Upper lobe of right lung (tissue), 1 donor: Measurements from ENCODE around the gene TAF13. TPM values are rescaled to one million over a fixed set of nuclear protein-coding genes. Genes with fewer than 3 reads are reported as not detected.
"Not testable (repeated sequence)": the region's sequence is repeated elsewhere in the genome, so short reads cannot be mapped to it uniquely, and the experiment has no call there.

Experiments
- ATAC-seq: fragments of 200-7000 bp; cut with Tn5 transposase; one replicate; pipeline ENCODE4 v1.9.1; 2020; ENCODE audit warnings: mild to moderate bottlenecking, moderate library complexity
- DNase-seq: peaks from one replicate; pipeline ENCODE4 v3.0.0-alpha.2; 2020
- H3K27ac ChIP-seq: fragments of 200-600 bp; one replicate; pipeline ENCODE4 v1.8.0; 2022
- H3K27me3 ChIP-seq: fragments of 200-600 bp; one replicate; pipeline ENCODE4 v1.8.0; 2022; ENCODE audit warnings: mild to moderate bottlenecking
- H3K36me3 ChIP-seq: fragments of 200-600 bp; one replicate; pipeline ENCODE4 v1.8.0; 2022
- H3K4me1 ChIP-seq: fragments of 200-600 bp; one replicate; pipeline ENCODE4 v1.8.0; 2022
- H3K4me3 ChIP-seq: fragments of 200-600 bp; one replicate; pipeline ENCODE4 v1.8.0; 2022; ENCODE audit warnings: mild to moderate bottlenecking
- H3K9me3 ChIP-seq: fragments of 200-600 bp; one replicate; pipeline ENCODE4 v1.8.0; 2022
- CTCF ChIP-seq: fragments of 200-600 bp; IDR thresholded peaks from one replicate; pipeline ENCODE4 v1.8.0; 2022; ENCODE audit warnings: antibody characterized with exemption
- intact Hi-C: fragments of 100-400 bp; cut with DNase I; formaldehyde crosslinking; loops from one replicate; pipeline ENCODE4 v1.11.0; 2022
- total RNA-seq: library from RNA; stranded (reverse); fragmentation: NEBNext Ultra II Directional; extraction: Animal tissue kit (Norgen Biotek cat#: 25700); gene quantifications from one replicate; pipeline ENCODE4 v1.2.1, GENCODE V29; 2021
- donor health status: DM: no; HTN: yes; CAD: no; lungs with severe emphysema.

Gene TAF13
- total RNA-seq, 1 donor from 2014 or later, result 41.1 TPM

DNA sequence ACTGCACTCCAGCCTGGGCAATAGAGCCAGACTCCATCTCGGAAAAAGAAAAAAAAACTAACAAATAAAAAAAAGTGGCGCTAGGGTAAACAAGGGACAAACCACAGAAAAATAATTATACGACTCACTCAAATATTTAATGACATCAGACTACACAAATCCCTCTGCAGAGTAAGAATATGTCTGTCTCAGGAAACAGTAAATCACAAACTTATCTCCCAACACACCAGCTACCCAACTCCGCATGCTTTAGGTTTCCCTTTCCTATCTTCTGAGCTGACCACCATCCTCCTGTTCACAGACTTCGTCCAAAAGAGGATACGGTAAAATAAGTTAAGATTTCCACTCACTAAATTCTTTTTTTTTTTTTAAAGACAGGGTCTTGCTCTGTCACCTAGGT, 50.1 kb downstream of the TAF13 start:
- no peak overlapping the region for H3K4me3 ChIP-seq
- no peak for TF ChIP-seq CTCF
- no peak overlapping the region for H3K27ac ChIP-seq
- no peaks in the 10 kb centered on the region for H3K4me1 ChIP-seq
- H3K9me3 ChIP-seq, result no peaks in the 10 kb centered on the region
- DNase-seq, result no peak
- no peaks in the 10 kb centered on the region for H3K27me3 ChIP-seq
- intact Hi-C loops, result no loop called here
- H3K36me3 ChIP-seq, result no peaks in the 10 kb centered on the region
- ATAC-seq, result no peak

GRCh38 chr1:109024646-109025045, 51.2 kb downstream of the TAF13 start:
- Histone ChIP-seq H3K27ac (no peak overlapping the region), H3K4me1 (no peaks in the 10 kb centered on the region), H3K36me3 (no peaks in the 10 kb centered on the region), H3K9me3 (no peaks in the 10 kb centered on the region), H3K4me3 (no peak overlapping the region), H3K27me3 (no peaks in the 10 kb centered on the region)
- ATAC-seq (no peak), DNase-seq (no peak)
- intact Hi-C loops, result no loop called here
- no peak for TF ChIP-seq CTCF

- no peak overlapping the region for H3K27ac ChIP-seq
- no peak overlapping the region for H3K4me3 ChIP-seq
- H3K9me3 ChIP-seq, result no peaks in the 10 kb centered on the region
- DNase-seq (no peak), ATAC-seq (no peak)
- no peaks in the 10 kb centered on the region for H3K27me3 ChIP-seq
- H3K36me3 ChIP-seq, result peaks cover 12% of the 10 kb centered on the region
- no peaks in the 10 kb centered on the region for H3K4me1 ChIP-seq
- no peak for TF ChIP-seq CTCF
- intact Hi-C loops, result no loop called here
These were observed 55.0 kb downstream of the TAF13 start for GRCh38 chr1:109020693-109021257.

- ATAC-seq, H3K4me1 ChIP-seq, H3K9me3 ChIP-seq, intact Hi-C loops, DNase-seq, H3K27ac ChIP-seq, H3K27me3 ChIP-seq, H3K4me3 ChIP-seq: not testable (repeated sequence)
- H3K36me3 ChIP-seq, result peaks cover 33% of the 10 kb centered on the region
These were observed 58.1 kb downstream of the TAF13 start for GRCh38 chr1:109017719-109018118.

- no peaks in the 10 kb centered on the region for H3K27me3 ChIP-seq
- no peaks in the 10 kb centered on the region for H3K4me1 ChIP-seq
- no peak overlapping the region for H3K27ac ChIP-seq
- peaks cover 39% of the 10 kb centered on the region for H3K36me3 ChIP-seq
- ATAC-seq, result no peak
- no peak for TF ChIP-seq CTCF
- intact Hi-C loops, result no loop called here
- DNase-seq, result no peak
- no peaks in the 10 kb centered on the region for H3K9me3 ChIP-seq
- no peak overlapping the region for H3K4me3 ChIP-seq
These were observed 58.7 kb downstream of the TAF13 start for GRCh38 chr1:109017134-109017533.

Other genes starting within 250 kb of the TAF13 start
- 0.67 TPM for gene AKNAD1, start 218.9 kb downstream of the TAF13 start, total RNA-seq
- 17.2 TPM for gene GPSM2, start 199.0 kb downstream of the TAF13 start, total RNA-seq
- gene CLCC1, start 112.5 kb downstream of the TAF13 start, total RNA-seq, result 35.1 TPM
- gene WDR47, start 33.9 kb downstream of the TAF13 start, total RNA-seq, result 14.7 TPM
- gene TMEM167B, start 14.8 kb upstream of the TAF13 start, total RNA-seq, result 49.7 TPM
- 5.6 TPM for gene ELAPOR1, start 38.1 kb upstream of the TAF13 start, total RNA-seq
- 194 TPM for gene SARS1, start 137.9 kb upstream of the TAF13 start, total RNA-seq
- 7.4 TPM for gene CELSR2, start 173.5 kb upstream of the TAF13 start, total RNA-seq
- 2.9 TPM for gene PSRC1, start 207.1 kb upstream of the TAF13 start, total RNA-seq
- 3.6 TPM for gene MYBPHL, start 231.0 kb upstream of the TAF13 start, total RNA-seq